Measurements from ENCODE around the gene WDR45B.

- TF ChIP-seq CTCF (conservative IDR thresholded peaks at IDR 0.05) (no peak), EZH2 (IDR thresholded peaks at IDR 0.05; ENCODE audit: low read depth) (no peak)
Measured at GRCh38 chr17:82609655-82610054, 38.6 kb downstream of the WDR45B start.

Measured in PC-9 (cell line).